Kidney (tissue), 14 donors: ENCODE results near the gene PRKD2. TPM values are rescaled to one million over a fixed set of nuclear protein-coding genes. Genes with fewer than 3 reads are reported as not detected.

ENCODE experiments used
- DNase-seq, 5 donors: peaks; one replicate each; pipeline ENCODE4 v3.0.0-alpha.2; 2013 to 2020
- FAIRE-seq: peaks from 2 replicates; lab custom pipeline; 2012; peaks lifted over from hg19 to GRCh38; lab: Jason Lieb, UNC
- H3K27ac ChIP-seq, 2 donors: one replicate each; pipeline ENCODE4 v1.7.0; 2013; ENCODE audit warnings: low read depth in 2 of 2, low read length in 2 of 2, inconsistent platforms in 1 of 2
- H3K27me3 ChIP-seq: one replicate; pipeline ENCODE4 v1.7.1; 2013; ENCODE audit warnings: low read length, inconsistent platforms; ENCODE audit not compliant: control insufficient read depth, insufficient read depth
- H3K36me3 ChIP-seq, 3 donors: one replicate each; pipeline versions ENCODE4 v1.7.0 to v1.7.1; 2013; ENCODE audit warnings: low read length in 3 of 3, control low read depth in 1 of 3, inconsistent platforms in 1 of 3; ENCODE audit not compliant: insufficient read depth in 3 of 3, control insufficient read depth in 2 of 3
- H3K4me1 ChIP-seq, 3 donors: one replicate each; pipeline versions ENCODE4 v1.7.0 to v1.7.1; 2013; ENCODE audit warnings: low read length in 3 of 3, inconsistent platforms in 1 of 3, low read depth in 1 of 3; ENCODE audit not compliant: control insufficient read depth in 2 of 3, insufficient read depth in 2 of 3
- H3K4me3 ChIP-seq, 3 donors: one replicate each; pipeline versions ENCODE4 v1.7.0 to v1.8.1; 2013; ENCODE audit warnings: low read length in 3 of 3, control low read depth in 1 of 3, inconsistent platforms in 1 of 3
- H3K9ac ChIP-seq, 3 donors: one replicate each; pipeline versions ENCODE4 v1.7.0 to v1.7.1; 2013; ENCODE audit warnings: low read length in 3 of 3, control low read depth in 1 of 3, inconsistent platforms in 1 of 3
- H3K9me3 ChIP-seq, 3 donors: one replicate each; pipeline versions ENCODE4 v1.7.0 to v1.7.1; 2013; ENCODE audit warnings: low read length in 3 of 3, control low read depth in 1 of 3, inconsistent platforms in 1 of 3; ENCODE audit not compliant: control insufficient read depth in 2 of 3, insufficient read depth in 1 of 3
- CTCF ChIP-seq: IDR thresholded peaks from 3 replicates; pipeline ENCODE4 v1.5.1; 2012; ENCODE audit warnings: mild to moderate bottlenecking, moderate library complexity, borderline replicate concordance; ENCODE audit not compliant: insufficient read depth; ENCODE audit errors: extremely low read depth
- intact Hi-C: fragments of 100-400 bp; cut with DNase I; formaldehyde crosslinking; loops from one replicate; pipeline ENCODE4 v1.11.1; 2022
- polyA plus RNA-seq: library from polyadenylated mRNA; stranded (reverse); fragments of 350-450 nt; fragmentation: Illumina TruSeq; extraction: RNeasy Lipid Tissue Mini Kit (QIAGEN cat#74804); gene quantifications from one replicate; pipeline ENCODE4 v1.2.3, GENCODE V29; 2014; ENCODE audit warnings: low read depth, low replicate concordance; ENCODE audit not compliant: insufficient read depth
- total RNA-seq: library from RNA; stranded (reverse); fragmentation: NEBNext Ultra II Directional; extraction: Animal tissue kit (Norgen Biotek cat#: 25700); gene quantifications from one replicate; pipeline ENCODE4 v1.2.1, GENCODE V29; 2021
- donor health status: control.
- donor health status: control.
- donor health status: control.
- donor health status: control.
- donor health status: control.
- donor health status: DM: yes; HTN: yes; CAD: no.
- donor health status: Normal renal cell carcinoma (clear cell type).

Gene PRKD2
- total and polyA plus RNA-seq, 2 donors from 2014 or later: 26.7 to 69.8 TPM

DNA sequence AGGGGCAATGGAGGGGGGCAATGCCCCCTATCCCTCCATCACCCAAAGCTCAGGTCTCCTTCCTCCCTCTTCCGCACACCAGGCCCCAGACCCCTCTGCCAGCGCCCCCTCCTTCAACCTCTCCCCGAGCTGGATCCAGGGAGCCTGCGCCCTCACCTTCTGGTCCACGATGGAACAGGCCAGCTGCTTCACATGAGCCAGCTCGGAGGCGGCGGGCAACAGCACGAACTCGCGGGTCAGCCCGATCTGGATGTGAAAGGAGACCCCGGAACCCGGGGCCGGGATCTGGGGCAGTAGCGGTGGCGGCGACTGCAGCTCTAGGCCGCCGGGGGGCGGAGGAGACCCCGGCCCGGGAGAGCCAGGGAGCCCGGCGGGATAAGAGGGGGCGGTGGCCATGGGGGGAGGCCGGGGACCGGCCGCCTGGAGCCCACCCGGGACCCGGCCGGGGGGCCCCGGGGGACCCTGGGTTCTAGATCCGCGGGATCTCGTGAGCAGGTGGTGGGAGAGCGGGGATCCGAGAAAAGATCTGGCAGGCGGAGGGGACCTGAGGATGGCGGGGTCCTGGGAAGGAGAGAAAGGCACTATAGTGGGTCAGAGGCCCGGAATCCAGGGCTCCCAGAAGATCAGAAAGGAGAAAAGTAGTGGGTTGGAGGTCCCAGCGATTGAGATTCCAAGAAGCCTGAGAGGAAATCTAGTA, 791 bp downstream of the PRKD2 start:
- Histone ChIP-seq H3K9ac (peak overlapping the region; percentile 59 to 92 (median 85)), H3K4me1 (peaks cover 2 to 15% (median 10%) of the 10 kb centered on the region in 3 donors), H3K27me3 (no peaks in the 10 kb centered on the region), H3K36me3 (peaks cover 0 to 6% (median 0%) of the 10 kb centered on the region in 3 donors), H3K4me3 (peak overlapping the region; percentile 62 to 83 (median 69)), H3K27ac (peak overlapping the region; percentile 85 to 86), H3K9me3 (no peaks in the 10 kb centered on the region)
- intact Hi-C loops: no loop called here
- FAIRE-seq (no peak), DNase-seq (peak; percentile 39 to 86 (median 75))
- no peak for TF ChIP-seq CTCF

DNA sequence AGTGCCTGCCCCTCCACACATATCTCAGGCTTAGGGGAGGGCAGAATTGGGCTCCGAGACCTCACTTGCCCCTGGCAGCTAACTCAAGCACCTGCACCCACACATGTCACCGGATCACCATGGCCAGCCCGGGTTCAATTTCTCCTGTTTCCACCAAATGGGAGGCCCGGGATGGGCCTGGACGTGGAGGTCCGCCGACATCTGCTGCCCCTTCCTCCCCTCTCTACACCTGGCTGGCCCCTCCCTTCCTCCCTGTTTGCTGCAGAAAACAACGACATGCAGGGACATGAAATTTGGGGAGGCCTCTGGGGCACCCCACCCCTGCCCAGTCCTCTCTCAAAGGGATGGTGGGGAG, 1.3 kb downstream of the PRKD2 start:
- intact Hi-C loops: no loop called here
- DNase-seq (no peak), FAIRE-seq (no peak)
- Histone ChIP-seq H3K9me3 (no peaks in the 10 kb centered on the region), H3K4me3 (peak overlapping the region; percentile 28 to 83 (median 36)), H3K27me3 (no peaks in the 10 kb centered on the region), H3K4me1 (peaks cover 2 to 15% (median 10%) of the 10 kb centered on the region in 3 donors), H3K27ac (peak overlapping the region; percentile 4 to 86), H3K9ac (peak overlapping the region; percentile 26 to 92 (median 85)), H3K36me3 (peaks cover 0 to 3% (median 0%) of the 10 kb centered on the region in 3 donors)
- TF ChIP-seq CTCF: no peak

DNA sequence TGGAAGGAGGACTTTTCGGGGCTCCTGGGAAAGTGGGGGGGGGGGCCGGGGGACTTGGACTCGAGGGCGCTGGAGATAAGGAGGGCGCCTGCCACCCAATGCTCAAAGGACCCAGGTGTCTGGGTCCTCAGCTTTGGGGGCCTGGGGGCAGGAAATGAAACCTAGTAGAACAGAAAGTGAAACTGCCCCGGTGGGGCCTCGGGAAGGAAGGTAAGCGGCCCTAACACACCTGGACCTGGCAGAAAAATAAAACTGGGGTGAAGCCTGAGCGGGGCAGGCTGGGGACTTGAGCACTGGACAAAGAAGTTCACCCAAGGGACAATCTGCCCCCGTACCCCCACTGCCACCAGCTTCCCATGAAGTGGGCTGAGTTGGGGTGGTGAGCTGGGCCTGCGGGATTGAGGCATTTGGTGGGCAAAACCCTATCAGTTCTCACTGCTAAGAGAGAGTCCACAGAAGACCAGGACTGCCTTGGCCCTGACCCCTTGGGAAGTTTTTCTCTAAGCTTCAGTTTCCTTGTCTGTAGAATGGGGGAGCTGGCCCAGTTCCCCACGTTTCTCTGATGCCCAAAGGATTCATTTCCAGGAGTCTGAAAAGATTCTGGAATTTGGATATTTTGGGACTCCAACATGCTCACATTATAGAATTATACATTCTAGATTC, 2.3 kb downstream of the PRKD2 start:
- H3K4me3 ChIP-seq: peak overlapping the region; percentile 32 to 83 (median 72)
- H3K36me3 ChIP-seq: no peaks in the 10 kb centered on the region
- no peaks in the 10 kb centered on the region for H3K27me3 ChIP-seq
- no peak for TF ChIP-seq CTCF
- peak overlapping the region; percentile 79 to 95 for H3K27ac ChIP-seq
- H3K9me3 ChIP-seq: no peaks in the 10 kb centered on the region
- FAIRE-seq (no peak), DNase-seq (no peak)
- H3K4me1 ChIP-seq: peaks cover 2 to 15% (median 10%) of the 10 kb centered on the region in 3 donors
- H3K9ac ChIP-seq: peak overlapping the region; percentile 19 to 92 (median 52)
- intact Hi-C loops: no loop called here
